Urothelium cell line (cell line): Measurements from ENCODE around the gene PCP4.

ENCODE experiments used
- DNase-seq: peaks from one replicate; pipeline ENCODE4 v3.0.0; 2011; ENCODE audit warnings: low spot score, mixed read lengths
- FAIRE-seq: peaks from 2 replicates; lab custom pipeline; 2011; peaks lifted over from hg19 to GRCh38; lab: Jason Lieb, UNC

The PCP4 gene

DNA sequence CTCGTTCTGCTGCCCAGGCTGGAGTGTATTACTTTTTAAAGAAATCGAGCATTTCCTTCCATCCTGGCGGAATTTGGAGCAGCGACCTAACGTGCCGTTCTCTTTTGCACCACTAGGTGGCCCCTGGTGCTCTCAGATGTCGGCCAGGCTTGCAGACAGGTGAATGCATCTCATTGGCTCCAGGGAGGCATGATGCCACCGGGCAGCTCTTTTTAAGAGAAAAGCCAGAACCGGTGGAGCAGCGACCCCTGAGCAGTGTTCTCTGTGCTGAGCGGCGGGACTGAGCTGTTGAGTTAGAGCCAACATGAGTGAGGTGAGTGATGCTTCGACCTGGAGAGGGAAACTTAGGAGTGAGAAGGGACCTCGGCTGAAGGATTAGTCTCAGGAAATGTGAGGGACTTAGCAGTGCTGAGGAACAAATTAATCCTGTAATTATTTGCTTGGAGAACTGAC lies at the start of gene PCP4:
Gene PCP4 (plus strand): TSS at position 241 of the 453 bp plus-strand sequence. CDS start 64 bp downstream, at position 305.
- peak; percentile 13 for DNase-seq
- FAIRE-seq: no peak

DNA sequence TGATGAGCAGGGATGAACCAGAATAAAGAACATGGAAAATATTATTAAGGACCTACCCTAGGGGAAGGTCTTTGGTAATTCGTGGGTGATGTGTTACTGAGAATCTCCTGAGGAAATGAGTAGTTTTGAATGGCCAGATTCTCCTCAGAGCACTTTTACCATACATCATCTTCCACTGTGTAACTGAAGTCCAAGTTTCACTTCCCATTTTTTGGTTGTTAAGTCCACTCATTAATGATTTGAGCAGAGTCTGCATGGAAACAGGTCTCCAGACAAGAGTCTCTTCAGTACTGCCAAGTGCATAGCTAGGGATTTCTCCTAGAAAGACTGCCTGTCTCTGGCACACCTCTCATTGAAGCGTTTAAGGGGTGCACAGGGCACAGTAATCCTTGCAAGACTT lies 48.7 kb upstream of the PCP4 start:
- no peak for FAIRE-seq

DNA sequence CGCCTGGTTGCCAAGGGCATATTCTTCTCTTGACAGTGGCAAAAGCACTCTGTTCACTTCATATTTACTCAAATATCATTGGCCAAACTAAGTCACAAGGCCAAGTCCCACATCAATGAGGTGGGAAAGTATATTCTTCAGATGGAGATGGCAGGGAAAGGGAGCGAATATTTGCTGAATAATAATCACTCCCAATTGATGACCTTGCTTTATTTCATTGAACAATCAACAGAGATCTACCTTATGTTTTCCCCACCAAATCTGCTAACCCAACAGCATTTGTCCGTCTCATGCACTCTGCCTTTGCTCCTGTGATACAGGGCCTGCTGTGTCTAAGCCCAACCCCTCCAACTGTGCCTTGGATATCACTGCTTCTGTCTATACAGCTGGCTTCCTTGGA lies 45.2 kb upstream of the PCP4 start:
- DNase-seq (no peak), FAIRE-seq (no peak)

More for the DNA sequence above, 48.7 kb upstream of the PCP4 start:
- DNase-seq: no peak

DNA sequence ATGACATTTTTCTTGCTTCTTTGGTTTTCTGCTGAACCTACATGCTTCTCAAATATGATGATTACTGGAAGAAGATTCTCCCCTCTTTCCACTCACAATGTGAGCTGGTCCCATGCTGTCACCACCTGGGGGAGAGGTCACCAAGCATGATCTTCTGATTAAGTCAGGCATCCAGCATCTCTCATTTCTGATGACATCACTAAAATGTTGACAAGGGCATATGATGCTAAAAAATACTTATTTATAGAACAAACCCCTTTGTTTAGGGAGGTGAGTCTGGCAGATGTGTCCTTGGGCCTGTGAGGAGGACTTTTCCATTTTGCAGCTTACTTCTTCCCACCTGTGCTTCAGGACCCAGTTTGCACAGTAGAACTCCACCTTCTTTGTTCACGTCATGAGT lies 42.0 kb upstream of the PCP4 start:
- no peak for FAIRE-seq
- no peak for DNase-seq

DNA sequence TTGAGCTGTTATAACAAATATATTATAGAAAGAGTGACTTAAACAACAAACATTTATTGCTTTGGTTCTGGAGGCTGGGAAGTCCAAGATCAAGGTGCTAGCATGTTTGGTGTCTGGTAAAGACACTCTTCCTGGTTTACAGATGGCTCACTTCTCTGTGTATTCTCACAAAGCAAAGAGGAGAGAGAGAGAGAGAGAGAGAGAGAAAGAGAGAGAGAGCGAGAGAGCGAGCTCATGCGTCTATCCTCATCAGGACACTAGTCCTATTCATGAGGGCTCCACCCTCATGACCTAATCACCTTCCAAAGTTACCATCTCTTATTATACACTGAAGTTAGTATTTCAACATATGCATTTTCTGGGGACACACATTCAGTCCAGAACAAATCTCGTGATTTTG lies 32.7 kb upstream of the PCP4 start:
- no peak for DNase-seq
- FAIRE-seq: no peak

DNA sequence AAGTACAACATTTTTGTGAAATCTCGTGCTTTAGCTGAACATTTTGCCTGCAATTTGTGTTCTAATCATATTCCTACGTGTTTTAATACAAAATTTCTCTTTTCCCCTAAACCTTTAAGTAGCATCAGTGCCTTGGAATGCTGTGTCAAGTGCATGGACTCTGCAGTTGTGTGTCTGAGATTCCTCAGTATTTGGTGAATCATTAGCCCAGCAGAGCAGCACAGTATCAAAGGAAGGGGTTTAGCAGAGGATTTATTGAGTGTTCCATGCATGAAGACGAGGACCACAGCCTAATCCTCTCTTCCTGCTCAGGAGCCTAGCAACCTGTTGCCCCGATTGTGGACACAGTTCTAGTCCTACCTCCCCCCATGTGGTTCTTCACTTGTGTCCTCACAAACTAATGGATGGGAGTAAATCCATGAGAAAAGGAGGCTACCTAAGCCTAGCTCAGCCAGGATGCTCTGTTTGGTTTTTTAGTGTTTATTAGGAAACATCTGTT lies 29.3 kb upstream of the PCP4 start:
- DNase-seq (no peak), FAIRE-seq (no peak)

DNA sequence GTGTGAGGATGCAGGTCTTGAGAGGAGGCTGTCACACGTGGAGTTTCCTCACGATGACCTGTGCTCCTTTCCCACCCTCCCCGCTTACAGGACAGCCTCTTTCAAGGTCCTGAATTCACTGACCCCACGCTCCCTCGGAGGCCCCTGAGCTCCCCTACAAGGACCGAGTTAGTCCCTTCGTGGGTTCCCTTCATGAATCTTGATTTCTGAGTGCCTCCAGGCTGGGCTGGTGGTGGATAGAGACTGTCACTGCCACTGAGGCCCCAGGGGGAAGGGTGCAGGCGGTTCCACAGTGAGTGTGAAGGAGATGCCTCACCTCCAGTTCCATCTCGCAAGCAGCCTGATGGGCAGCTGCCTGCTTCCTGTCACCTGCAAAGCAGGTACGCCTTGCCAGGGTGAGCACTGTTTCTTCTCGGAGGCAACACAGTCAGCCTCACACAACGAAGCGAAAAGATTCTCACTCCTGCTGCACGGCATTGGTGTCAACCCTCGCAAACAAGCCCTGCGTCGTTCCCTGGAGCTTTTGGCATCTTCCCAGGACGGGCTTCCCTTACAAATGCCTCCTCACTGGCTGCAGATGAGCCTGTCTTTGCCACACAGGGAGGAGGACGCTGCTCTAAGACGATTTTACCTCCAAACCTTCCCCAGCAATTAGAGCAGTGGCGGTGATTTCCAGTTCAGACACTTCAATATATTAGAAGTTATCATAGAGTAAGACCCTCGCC lies 26.7 kb upstream of the PCP4 start:
- no peak for DNase-seq
- FAIRE-seq: no peak

DNA sequence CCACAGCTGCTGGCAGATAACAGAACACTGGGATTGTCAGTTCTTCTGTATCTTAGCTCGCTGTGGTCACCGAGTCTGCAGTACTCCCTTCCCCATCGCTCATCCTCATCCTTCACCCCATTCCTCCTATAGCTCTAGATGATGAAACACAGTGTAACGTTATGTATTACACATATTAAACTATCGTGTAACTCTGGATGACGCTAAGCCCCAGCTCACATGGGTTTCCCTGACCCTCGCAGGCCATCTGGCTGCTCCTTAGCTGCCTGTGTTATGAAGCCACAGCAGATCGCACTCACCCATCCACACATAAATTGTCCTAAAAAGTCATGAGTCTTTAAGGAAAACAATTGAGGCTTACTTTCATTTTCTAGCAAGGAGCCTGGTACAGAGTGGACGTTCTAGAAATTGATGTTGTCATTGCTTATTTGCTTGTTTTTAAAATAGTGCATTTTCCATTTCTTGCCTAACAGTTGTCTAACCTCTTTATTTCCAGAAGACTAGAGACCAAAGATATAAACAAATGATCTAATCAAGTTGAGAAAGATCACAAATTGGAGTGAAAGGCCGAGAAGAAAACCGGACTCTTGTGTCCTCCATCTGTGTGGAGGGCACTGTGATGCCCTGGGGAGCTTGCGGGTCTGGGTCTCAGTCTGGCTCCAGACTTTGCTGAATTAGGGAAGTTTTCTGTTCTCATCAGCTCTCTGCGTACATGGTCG lies 24.3 kb upstream of the PCP4 start:
- no peak for DNase-seq
- FAIRE-seq: no peak

DNA sequence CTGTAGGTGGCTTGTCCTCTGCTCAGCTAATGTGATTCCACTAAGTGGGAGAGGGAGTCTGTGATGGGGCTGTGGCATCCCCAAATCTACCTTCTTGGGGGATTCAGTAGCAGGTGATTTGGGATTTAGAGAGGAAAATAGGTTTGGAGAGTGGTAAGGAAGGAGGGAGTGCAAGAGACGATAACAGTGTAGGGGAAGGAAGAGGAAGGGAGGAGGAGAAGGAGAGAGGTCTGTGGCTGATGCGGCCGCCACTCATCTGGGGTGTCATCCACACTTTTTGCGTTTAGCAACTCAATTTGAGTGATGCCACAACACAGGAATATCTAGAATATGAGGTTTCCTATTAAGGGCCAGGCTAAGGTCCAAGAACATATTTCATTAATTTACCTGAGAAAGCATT lies 23.8 kb upstream of the PCP4 start:
- FAIRE-seq: no peak
- DNase-seq: no peak

DNA sequence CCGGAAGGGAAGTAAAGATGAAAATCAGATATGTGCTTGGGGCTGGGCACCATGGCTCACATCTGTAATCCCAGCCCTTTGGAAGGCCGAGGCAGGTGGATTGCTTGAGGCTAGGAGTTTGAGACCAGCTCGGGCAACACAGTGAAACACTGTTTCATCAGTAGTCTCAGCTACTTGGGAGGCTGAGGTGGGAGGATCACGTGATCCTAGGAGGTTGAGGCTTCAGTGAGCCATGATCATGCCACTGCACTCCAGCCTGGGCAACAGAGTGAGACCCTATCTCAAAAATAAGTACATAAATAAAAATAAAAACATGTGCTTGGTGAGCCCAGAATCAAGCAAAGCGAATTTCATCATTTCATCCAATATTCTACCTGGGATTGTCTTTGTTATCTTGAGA lies 23.3 kb upstream of the PCP4 start:
- DNase-seq: no peak
- FAIRE-seq: no peak

DNA sequence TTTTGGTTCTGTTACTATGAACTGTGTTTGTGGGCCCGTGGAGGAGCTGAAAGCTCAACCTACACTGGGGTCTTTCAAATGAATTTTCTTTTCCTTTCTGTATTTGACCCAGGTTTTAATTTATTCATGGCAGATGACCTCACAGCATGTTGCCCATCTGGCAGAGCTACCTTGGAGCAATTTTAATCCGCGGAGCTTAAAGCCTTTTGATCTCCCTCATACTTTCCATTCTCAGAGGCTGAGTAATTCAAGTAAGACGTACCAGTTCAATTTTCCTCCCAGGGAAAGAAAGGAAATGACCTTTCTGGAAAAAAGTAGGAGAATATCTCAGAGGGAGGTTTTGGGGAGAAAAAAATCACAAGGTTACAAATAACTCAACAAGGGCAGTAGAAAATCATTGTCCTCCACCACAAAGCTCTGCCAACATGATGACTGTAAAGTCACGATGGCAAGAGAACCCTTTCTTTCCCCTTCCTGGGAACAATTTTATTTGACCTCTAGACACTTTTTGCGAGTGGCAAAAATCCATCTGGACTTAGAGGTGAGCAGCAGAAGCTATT lies 21.6 kb upstream of the PCP4 start:
- DNase-seq: peak; percentile 7
- no peak for FAIRE-seq

DNA sequence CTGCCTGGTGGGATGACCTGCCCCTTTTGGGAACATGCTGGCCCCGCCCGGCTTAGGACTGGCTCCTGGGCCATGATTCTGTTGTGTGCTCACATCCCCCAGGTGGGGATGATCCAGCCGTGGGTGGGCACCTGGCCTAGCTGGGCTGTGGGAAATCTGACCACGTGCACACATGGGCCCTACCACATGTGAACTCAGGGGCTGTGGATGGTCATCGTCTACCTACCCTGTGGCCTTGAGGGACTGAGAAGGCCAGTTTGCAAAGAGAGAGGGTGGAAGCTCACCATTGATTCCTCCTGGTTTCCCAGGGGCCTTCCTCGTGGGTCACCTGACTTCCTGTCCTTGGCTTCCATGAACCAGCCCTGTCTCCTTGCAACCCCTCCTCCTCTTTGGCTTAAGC lies 19.4 kb upstream of the PCP4 start:
- FAIRE-seq (no peak), DNase-seq (no peak)

DNA sequence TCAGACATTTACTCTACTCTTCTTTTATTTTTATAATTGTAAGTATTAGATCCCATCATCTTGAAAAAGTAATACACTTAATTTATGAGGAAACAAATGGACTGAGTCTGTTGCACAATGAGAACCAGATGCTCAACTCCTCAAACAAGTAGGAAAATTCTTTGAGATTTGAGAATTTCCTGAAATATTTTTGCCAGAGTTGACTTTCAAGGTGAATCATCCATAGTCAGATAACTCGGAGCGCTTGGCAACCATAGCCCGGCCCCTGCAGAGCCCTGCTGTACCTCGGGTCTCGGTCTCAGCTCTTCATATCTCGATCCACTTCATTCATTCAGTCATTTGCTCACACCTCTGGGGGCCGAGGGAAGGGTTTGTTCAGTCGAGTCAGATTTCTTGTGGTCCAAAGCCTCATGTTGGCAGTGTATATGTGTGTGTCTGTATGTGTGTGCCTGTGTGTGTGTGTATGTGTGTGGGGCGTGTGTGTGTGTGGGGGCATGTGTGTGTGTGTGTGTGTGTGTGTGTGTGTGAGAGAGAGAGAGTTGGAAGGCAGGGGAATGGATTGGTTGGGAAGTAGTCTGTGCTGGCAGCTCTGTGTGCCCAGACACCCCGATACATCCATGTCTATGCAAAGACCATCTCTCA lies 18.1 kb upstream of the PCP4 start:
- FAIRE-seq: no peak
- DNase-seq: no peak

DNA sequence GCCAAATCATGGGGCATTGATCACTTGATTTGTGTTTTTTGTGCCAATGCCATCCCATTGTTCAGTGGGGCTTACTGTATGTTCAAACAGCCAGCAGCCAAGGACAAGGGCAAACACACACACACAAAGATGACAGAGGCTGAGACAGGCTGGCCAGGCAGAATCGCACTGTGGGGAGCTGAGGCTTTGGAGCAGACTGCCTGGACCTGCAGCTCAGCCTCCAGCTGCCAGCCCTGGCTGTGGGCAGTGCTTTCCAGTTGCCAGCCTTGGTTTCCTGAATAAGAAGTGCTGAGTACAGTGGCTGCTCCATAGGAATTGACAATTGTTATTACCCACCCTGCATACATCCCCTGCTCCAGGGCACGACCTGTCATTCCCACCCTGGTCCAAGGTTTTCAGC lies 16.9 kb upstream of the PCP4 start:
- FAIRE-seq (no peak), DNase-seq (no peak)

DNA sequence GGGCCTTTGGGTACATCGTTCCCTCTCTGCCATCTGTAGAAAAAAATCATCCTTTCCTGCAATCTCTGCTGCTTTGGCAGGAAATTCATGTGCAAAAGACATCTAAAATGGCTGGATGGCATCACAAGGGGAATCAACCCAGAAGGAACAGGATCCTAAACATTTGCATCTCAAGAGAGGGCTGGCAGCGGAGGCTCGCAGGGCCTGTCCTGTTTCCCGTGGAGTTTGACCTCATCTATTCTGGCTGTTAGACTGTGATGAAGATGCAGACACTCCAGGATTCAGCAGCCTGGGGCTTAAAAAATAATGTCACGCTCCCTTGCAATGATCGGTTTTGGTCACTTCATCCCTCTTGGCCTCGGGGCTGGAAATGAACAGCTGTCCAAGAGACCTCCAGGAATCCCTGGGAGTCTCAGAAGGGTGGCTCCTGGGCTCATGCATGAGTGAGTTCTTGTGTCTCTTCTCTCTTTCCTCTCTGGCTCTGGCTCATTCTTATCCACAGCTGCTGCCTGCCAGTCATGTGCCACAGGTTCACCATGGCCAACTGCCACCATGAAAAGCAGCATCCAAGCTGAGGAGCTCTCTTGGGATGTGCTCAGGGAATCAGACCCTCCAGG lies 16.1 kb upstream of the PCP4 start:
- no peak for FAIRE-seq

DNA sequence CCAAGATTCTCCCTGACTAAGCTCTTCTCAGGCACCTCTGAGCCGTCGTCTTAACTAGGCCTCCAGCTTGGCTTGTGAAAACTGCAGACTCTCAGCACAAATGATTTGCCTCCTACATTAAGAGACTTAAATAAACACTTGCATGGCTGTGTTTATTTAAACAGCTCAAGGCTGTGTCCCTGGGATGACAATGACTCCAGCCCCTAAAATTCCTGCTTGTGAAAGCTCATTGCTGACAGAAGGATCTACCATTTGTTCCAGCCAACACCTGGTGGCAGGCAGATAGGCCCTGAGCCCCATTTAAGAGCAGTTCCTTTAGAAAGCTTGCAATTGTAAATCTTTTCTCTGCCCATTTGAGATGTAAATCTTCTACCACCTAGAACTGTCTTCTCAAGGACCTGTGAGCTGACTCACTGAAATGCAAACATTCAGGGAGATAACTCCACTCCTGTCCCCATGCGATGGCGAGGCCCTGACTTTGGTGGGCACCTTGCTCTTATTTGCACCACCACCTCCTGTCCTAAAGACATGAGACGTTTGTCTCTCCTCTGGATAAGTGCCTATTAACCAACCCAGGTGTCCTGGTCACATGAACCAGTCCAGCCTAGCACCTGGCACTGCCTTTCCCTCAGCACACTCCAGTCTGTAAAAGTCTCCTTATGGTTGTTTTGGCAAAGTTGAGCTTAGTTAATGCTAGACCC lies 15.1 kb upstream of the PCP4 start:
- no peak for DNase-seq
- FAIRE-seq: no peak

More for the DNA sequence above, 16.1 kb upstream of the PCP4 start:
- no peak for DNase-seq

DNA sequence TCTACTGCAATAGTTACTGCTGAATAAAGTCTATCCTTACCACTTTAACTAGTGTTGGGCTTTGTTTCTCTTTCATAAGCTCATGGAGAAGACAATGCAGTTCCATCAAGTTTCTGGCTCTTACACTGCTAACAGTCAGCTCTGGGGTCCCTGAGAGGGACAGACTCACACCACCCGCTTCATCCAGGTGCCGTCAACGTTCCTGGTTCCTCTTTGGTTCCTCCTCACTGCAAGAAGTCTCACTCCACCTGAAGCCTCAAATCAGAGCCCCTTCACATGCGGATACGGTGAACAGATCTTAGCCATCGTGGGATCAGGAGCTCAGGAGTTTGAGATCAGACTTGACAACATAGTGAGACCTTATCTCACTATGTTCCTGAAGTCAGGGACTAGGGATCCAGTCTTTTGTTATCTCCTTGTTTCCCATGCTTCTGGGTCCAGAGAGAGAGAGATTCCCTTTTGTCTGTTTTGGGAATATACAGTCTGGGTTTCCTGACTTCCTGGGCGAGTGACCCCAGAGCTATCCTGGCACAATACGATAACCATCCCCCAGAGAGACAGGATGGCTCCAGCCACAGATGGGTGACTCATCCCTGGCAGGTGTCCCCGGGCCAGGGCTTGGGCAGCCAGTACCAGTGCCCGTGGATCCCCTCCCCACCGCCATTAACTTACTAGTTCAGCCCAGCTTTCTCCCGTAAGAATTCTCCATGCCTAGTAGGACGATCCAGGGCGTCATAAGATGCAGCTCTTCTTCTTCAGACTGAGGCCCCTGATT lies 14.3 kb upstream of the PCP4 start:
- FAIRE-seq: no peak
- no peak for DNase-seq

DNA sequence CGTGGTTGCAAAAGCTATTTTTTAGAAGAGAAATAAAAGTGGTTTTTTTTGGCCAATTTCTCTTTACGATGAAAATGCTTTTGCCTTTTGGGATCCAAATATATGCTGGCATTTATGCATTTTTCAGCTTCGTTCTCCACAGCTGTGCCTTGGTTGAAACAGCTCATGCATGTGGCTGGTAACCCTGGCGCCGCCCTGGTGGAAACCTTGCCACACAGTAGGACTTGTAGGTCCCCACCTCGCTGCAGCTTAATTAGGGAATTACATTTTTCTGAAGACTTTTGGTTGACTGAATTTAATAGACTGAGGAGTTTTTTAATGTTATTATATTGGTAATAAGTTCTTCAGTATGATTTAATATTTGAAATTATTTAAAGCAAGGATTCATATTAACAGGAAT lies 12.7 kb upstream of the PCP4 start:
- DNase-seq: no peak
- no peak for FAIRE-seq

DNA sequence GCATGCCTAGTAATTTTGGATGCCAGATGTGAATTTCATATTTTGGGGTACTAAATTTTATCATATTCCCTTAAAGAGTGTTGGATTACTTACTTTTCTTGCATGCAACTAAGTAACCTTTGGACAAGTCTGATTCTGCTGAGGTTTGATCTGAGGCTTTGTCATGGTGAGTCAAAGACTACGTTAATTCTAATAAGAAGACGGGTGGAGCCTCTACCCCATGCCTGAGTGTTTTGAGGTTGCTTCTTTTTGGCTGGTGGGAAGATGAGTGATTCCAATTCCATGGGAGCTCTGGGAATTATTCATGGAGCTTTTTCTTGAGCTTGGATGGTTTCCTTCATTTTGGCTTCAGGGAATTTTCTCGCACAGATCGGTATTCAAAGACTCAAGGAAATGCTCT lies 11.6 kb upstream of the PCP4 start:
- DNase-seq: no peak
- no peak for FAIRE-seq

DNA sequence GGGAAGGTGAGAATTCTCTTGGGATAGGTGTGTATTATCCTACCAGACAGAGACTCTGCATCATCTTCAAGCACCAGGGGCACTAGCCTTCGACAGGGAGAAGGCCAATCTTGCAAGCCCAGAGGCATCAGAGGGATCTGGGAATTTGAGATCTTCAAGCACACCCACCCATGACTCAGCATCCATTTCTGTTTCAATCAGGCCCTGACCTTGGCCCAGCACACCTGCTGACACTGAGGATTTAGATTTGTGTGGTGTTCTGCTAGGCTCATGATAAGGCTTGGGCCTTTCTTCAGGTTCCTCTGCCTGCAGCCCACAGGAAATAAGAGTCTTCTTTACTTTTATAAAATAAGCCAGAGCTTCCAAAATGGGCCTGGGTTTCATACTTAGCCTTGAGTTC lies 6.6 kb upstream of the PCP4 start:
- no peak for FAIRE-seq
- no peak for DNase-seq
